ENCODE results near the gene GNL3L. TPM values are rescaled to one million over a fixed set of nuclear protein-coding genes. Genes with fewer than 3 reads are reported as not detected.
A peak's percentile ranks its signal among the peaks of the same experiment; 100 is the strongest.
"Not testable (repeated sequence)": the region's sequence is repeated elsewhere in the genome, so short reads cannot be mapped to it uniquely, and the experiment has no call there.

Gene GNL3L
- total and polyA plus RNA-seq, 2 experiments from 2014 or later = 10.3 to 31.5 TPM

DNA sequence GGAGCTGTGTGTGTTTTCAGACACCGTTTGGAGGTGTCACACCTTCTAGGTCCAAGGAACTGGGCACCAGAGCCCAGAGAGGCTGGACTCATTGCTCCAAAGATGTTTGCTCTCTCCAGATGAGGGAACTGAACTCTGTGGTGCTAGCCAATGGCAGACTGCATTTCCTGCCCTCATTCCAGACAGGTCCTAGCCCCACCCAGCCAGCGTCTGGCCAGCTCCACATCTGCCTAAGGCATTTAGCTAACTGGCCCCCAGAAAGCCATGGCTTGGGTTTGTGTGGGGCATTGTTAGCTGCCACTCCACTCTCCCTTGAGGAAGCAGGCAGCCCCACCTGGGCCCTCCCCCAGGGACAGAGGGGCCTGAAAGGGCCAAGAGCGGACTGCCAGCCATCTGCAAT, 45.4 kb upstream of the GNL3L start:
- H3K4me1 ChIP-seq (ENCODE audit: insufficient read depth) = peaks cover 2% of the 10 kb centered on the region
- no peak for TF ChIP-seq EZH2 (IDR thresholded peaks at IDR 0.05; ENCODE audit: borderline replicate concordance)
- TF ChIP-seq EZH2phosphoT487 (IDR thresholded peaks at IDR 0.05; ENCODE audit: low read depth, severe bottlenecking, unreplicated experiment) = no peak
- TF ChIP-seq, protein P1, sequence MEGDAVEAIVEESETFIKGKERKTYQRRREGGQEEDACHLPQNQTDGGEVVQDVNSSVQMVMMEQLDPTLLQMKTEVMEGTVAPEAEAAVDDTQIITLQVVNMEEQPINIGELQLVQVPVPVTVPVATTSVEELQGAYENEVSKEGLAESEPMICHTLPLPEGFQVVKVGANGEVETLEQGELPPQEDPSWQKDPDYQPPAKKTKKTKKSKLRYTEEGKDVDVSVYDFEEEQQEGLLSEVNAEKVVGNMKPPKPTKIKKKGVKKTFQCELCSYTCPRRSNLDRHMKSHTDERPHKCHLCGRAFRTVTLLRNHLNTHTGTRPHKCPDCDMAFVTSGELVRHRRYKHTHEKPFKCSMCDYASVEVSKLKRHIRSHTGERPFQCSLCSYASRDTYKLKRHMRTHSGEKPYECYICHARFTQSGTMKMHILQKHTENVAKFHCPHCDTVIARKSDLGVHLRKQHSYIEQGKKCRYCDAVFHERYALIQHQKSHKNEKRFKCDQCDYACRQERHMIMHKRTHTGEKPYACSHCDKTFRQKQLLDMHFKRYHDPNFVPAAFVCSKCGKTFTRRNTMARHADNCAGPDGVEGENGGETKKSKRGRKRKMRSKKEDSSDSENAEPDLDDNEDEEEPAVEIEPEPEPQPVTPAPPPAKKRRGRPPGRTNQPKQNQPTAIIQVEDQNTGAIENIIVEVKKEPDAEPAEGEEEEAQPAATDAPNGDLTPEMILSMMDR (IDR thresholded peaks at IDR 0.05; ENCODE audit: poor library complexity) = no peak
- H3K79me2 ChIP-seq = peaks cover 40% of the 10 kb centered on the region
- no peaks in the 10 kb centered on the region for H3K9me2 ChIP-seq (replicated peaks; ENCODE audit: insufficient read depth)
- no peaks in the 10 kb centered on the region for H3K9me3 ChIP-seq (ENCODE audit: low read depth)
- H3K27me3 ChIP-seq = no peaks in the 10 kb centered on the region
- H3K36me3 ChIP-seq (replicated peaks; ENCODE audit: insufficient read depth, low read depth) = no peaks in the 10 kb centered on the region
- DNase-seq (ENCODE audit: low spot score) = no peak
- WGBS (ENCODE audit: low lambda C conversion rate, missing lambda C conversion rate) = 59% methylated on average over 3 of the region's 3 CpGs
- H3K4me2 ChIP-seq = no peak overlapping the region
- H3K4me3 ChIP-seq = no peak overlapping the region
- H4K20me1 ChIP-seq (ENCODE audit: insufficient read depth, poor library complexity, severe bottlenecking) = no peaks in the 10 kb centered on the region
- H2AFZ ChIP-seq = no peak overlapping the region
- H3K27ac ChIP-seq = peak overlapping the region; percentile 74

DNA sequence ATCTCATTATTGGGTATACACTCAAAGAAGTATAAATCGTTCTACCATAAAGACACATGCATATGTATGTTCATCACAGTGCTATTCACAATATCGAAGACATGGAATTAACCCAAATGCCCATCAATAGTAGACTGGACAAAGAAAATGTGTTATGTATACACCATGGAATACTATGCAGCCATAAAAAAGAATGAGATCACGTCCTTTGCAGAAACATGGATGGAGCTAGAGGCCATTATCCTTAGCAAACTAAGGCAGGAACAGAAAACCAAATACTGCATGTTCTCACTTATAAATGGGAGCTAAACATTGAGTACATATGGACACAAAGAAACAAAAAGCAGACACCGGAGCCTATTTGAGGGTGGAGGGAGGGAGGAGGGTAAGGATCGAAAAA, 40.2 kb upstream of the GNL3L start:
- not testable (repeated sequence) for H3K27ac ChIP-seq; H3K9me2 ChIP-seq (replicated peaks; ENCODE audit: insufficient read depth); H3K27me3 ChIP-seq; H4K20me1 ChIP-seq (ENCODE audit: insufficient read depth, poor library complexity, severe bottlenecking); H3K4me3 ChIP-seq; H2AFZ ChIP-seq; H3K4me2 ChIP-seq; H3K36me3 ChIP-seq (replicated peaks; ENCODE audit: insufficient read depth, low read depth); H3K9me3 ChIP-seq (ENCODE audit: low read depth); H3K4me1 ChIP-seq (ENCODE audit: insufficient read depth); DNase-seq (ENCODE audit: low spot score)
- 87% methylated on average over 5 of the region's 5 CpGs for WGBS (ENCODE audit: low lambda C conversion rate, missing lambda C conversion rate)
- H3K79me2 ChIP-seq = peaks cover 83% of the 10 kb centered on the region

DNA sequence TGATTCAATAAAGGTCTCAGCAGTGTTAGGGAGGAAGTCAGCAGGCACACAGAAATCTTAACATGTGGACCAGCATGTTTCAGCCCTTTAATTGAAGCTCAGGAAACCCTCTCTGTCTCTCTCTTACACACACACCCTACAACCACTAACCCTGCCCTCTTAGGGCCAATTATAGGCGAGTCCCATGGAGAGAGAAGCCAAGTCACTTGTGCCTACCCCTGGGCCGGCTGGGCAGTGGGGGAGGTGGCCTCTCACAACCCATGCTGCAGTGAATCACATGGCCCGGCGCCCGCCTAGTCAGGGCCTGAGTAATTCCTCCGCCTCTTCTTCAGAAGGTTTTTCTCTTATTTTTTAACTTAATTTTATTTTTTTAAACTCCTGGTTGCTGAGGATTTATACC, 37.7 kb upstream of the GNL3L start:
- Histone ChIP-seq H3K4me1 (ENCODE audit: insufficient read depth) (peaks cover 6% of the 10 kb centered on the region), H3K27ac (no peak overlapping the region), H3K9me3 (ENCODE audit: low read depth) (no peaks in the 10 kb centered on the region), H4K20me1 (ENCODE audit: insufficient read depth, poor library complexity, severe bottlenecking) (no peaks in the 10 kb centered on the region), H3K27me3 (no peaks in the 10 kb centered on the region), H3K36me3 (replicated peaks; ENCODE audit: insufficient read depth, low read depth) (no peaks in the 10 kb centered on the region), H2AFZ (no peak overlapping the region), H3K4me3 (no peak overlapping the region), H3K9me2 (replicated peaks; ENCODE audit: insufficient read depth) (no peaks in the 10 kb centered on the region), H3K79me2 (peaks cover 69% of the 10 kb centered on the region), H3K4me2 (peak overlapping the region; percentile 80)
- TF ChIP-seq EZH2 (IDR thresholded peaks at IDR 0.05; ENCODE audit: borderline replicate concordance) (no peak), EZH2phosphoT487 (IDR thresholded peaks at IDR 0.05; ENCODE audit: low read depth, severe bottlenecking, unreplicated experiment) (no peak)
- TF ChIP-seq, protein P1 (IDR thresholded peaks at IDR 0.05; ENCODE audit: poor library complexity) = no peak
- WGBS (ENCODE audit: low lambda C conversion rate, missing lambda C conversion rate) = 59% methylated on average over 6 of the region's 6 CpGs
- no peak for DNase-seq (ENCODE audit: low spot score)

DNA sequence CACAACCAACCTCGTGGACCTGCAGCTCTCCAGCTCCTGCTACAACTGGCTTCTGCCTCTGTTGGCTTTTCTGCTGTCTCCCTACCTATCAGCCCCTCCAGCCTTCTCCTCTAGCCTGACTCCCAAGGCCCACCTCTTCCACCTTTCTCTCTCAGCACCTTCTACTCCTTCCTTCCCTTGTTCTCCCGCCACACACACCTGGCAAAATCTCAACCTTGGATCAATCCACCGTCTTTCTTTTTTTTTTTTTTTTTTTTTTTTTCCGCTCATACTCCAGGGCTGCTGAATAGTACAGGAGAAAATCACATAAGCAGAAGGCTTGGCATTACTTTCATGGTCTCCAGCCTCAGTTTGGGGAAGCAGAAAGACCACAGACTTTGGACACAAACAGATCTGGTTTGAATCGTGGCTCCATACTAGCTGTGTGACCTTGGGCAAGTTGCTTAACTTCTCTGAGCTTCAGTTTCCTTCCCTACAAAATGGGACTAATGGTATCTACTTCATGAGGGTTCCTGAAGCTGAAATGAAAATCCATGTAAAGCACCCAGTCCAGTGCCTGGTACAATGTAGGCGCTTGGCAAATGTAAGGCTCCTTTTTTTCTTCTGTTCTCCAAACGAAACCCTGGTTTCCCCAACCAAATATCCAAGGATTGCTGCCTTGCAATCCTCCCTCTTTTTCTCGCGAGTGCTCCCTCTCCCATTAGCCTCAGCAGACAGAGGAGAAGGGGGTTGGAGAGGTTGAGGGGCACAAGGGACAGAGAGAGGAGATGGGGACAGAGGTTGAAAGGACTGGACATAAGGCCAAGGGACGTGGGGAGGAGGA, 35.6 kb upstream of the GNL3L start:
- Histone ChIP-seq H3K9me2 (replicated peaks; ENCODE audit: insufficient read depth) (no peaks in the 10 kb centered on the region), H3K9me3 (ENCODE audit: low read depth) (no peaks in the 10 kb centered on the region), H3K27me3 (no peaks in the 10 kb centered on the region), H4K20me1 (ENCODE audit: insufficient read depth, poor library complexity, severe bottlenecking) (no peaks in the 10 kb centered on the region), H3K4me1 (ENCODE audit: insufficient read depth) (peaks cover 6% of the 10 kb centered on the region), H3K36me3 (replicated peaks; ENCODE audit: insufficient read depth, low read depth) (no peaks in the 10 kb centered on the region), H3K27ac (peak overlapping the region; percentile 80), H3K4me3 (peak overlapping the region; percentile 61), H3K79me2 (peaks cover 54% of the 10 kb centered on the region), H3K4me2 (peak overlapping the region; percentile 80), H2AFZ (peak overlapping the region; percentile 66)
- WGBS (ENCODE audit: low lambda C conversion rate, missing lambda C conversion rate) = 44% methylated on average over 10 of the region's 10 CpGs
- no peak for DNase-seq (ENCODE audit: low spot score)
- TF ChIP-seq EZH2phosphoT487 (IDR thresholded peaks at IDR 0.05; ENCODE audit: low read depth, severe bottlenecking, unreplicated experiment) = no peak
- no peak for TF ChIP-seq EZH2 (IDR thresholded peaks at IDR 0.05; ENCODE audit: borderline replicate concordance)
- TF ChIP-seq, protein P1 (IDR thresholded peaks at IDR 0.05; ENCODE audit: poor library complexity) = no peak

Data from hepatocyte (in vitro differentiated cells).